Right atrium auricular region (tissue), 2 donors: Measurements from ENCODE around the gene RIPOR3. TPM values are rescaled to one million over a fixed set of nuclear protein-coding genes. Genes with fewer than 3 reads are reported as not detected.
"Not testable (repeated sequence)": the region's sequence is repeated elsewhere in the genome, so short reads cannot be mapped to it uniquely, and the experiment has no call there.

Source experiments
- DNase-seq: peaks from one replicate; pipeline ENCODE4 v3.0.0-alpha.2; 2019; ENCODE audit warnings: low spot score
- H3K27ac ChIP-seq, 2 donors: fragments of 200-600 bp; sonication (generic); 1 replicate in 1 of 2; 2 replicates in 1 of 2; pipeline ENCODE4 v1.5.1; 2016 to 2019
- H3K27me3 ChIP-seq, 2 donors: fragments of 200-600 bp; sonication (generic); one replicate each; pipeline versions ENCODE4 v1.5.1 to v1.6.0; 2017 to 2019
- H3K36me3 ChIP-seq: fragments of 200-600 bp; sonication (generic); one replicate; pipeline ENCODE4 v1.5.1; 2016
- H3K4me1 ChIP-seq, 2 donors: fragments of 200-600 bp; sonication (generic); one replicate each; pipeline versions ENCODE4 v1.5.1 to v1.6.0; 2017 to 2019
- H3K4me3 ChIP-seq, 2 donors: fragments of 200-600 bp; sonication (generic); 1 replicate in 1 of 2; 2 replicates in 1 of 2; pipeline ENCODE4 v1.5.1; 2017 to 2019; ENCODE audit warnings: mild to moderate bottlenecking in 1 of 2, moderate library complexity in 1 of 2
- H3K9me3 ChIP-seq, 2 donors: fragments of 200-600 bp; sonication (generic); one replicate each; pipeline ENCODE4 v1.5.1; 2019
- CTCF ChIP-seq, 2 donors: fragments of 200-600 bp; sonication (generic); IDR thresholded peaks; one replicate each; pipeline ENCODE4 v1.5.1; 2019; ENCODE audit warnings: antibody characterized with exemption in 2 of 2
- total RNA-seq, 2 donors: library from RNA; depleted of rRNA; stranded (reverse); fragments of >200 nt; gene quantifications; one replicate each; pipeline ENCODE4 v1.1.0, GENCODE V29; 2016

The RIPOR3 gene
- total RNA-seq, 2 donors from 2014 or later = 2.9 to 4.7 TPM

DNA sequence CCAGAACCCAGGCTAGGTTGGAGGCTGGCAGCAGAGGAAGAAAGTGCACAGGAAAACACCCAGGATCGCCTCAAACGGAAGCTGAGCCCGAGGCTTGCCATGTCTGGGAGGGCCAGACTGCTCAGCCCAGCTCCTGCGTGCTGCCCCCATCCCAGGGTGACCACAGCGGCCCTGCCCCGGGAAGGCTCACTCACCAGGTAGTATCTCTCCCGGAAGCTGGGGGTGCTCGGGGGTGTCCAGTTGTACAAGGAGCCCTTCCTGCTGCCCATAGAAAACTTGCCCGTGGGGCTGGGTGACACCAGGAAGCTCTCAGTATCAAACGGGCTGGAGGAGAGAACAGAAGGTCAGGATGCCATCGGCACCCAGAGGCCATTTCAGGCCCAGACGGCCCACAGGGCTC lies 86.9 kb downstream of the RIPOR3 start:
- TF ChIP-seq CTCF (IDR thresholded peaks at IDR 0.05) = no peak
- Histone ChIP-seq H3K27ac (no peak overlapping the region), H3K9me3 (no peaks in the 10 kb centered on the region), H3K4me1 (no peaks in the 10 kb centered on the region), H3K27me3 (no peaks in the 10 kb centered on the region), H3K4me3 (no peak overlapping the region), H3K36me3 (no peaks in the 10 kb centered on the region)
- no peak for DNase-seq

DNA sequence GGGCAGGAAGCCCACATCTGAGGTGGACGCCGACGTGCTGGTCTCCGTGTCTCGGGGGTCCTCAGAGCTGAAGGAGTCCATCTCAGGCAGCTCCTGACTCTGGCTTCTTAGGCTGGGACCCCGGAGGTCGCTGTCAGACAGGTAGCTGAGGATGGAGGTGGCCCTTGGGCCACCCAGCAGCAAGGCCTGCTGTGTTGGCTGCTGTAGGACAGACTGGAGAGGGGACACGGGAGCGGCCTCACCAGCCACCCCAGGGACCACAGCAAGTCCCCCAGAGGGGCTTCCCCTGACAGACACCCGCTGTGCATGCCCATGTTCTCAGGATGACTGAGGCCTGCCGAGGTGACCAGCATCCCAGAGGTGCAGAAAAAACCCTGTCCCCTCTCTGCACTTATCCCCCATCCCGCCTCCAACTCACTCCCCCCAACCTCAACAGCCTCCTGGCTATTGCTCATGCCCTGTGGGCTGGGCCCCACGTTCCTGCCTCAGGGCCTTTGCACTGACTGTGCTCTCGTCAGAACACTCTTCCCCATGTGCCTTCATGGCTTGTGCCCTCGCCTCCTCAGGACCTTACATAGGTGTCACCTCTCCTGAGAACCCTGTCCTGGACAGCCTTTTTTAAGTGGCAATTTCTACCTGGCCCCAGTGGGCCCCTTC lies 88.8 kb downstream of the RIPOR3 start:
- no peak for TF ChIP-seq CTCF (IDR thresholded peaks at IDR 0.05)
- H3K27ac ChIP-seq = no peak overlapping the region
- H3K4me1 ChIP-seq = no peaks in the 10 kb centered on the region
- H3K9me3 ChIP-seq = no peaks in the 10 kb centered on the region
- no peak overlapping the region for H3K4me3 ChIP-seq
- no peaks in the 10 kb centered on the region for H3K27me3 ChIP-seq
- H3K36me3 ChIP-seq = no peaks in the 10 kb centered on the region
- no peak for DNase-seq

DNA sequence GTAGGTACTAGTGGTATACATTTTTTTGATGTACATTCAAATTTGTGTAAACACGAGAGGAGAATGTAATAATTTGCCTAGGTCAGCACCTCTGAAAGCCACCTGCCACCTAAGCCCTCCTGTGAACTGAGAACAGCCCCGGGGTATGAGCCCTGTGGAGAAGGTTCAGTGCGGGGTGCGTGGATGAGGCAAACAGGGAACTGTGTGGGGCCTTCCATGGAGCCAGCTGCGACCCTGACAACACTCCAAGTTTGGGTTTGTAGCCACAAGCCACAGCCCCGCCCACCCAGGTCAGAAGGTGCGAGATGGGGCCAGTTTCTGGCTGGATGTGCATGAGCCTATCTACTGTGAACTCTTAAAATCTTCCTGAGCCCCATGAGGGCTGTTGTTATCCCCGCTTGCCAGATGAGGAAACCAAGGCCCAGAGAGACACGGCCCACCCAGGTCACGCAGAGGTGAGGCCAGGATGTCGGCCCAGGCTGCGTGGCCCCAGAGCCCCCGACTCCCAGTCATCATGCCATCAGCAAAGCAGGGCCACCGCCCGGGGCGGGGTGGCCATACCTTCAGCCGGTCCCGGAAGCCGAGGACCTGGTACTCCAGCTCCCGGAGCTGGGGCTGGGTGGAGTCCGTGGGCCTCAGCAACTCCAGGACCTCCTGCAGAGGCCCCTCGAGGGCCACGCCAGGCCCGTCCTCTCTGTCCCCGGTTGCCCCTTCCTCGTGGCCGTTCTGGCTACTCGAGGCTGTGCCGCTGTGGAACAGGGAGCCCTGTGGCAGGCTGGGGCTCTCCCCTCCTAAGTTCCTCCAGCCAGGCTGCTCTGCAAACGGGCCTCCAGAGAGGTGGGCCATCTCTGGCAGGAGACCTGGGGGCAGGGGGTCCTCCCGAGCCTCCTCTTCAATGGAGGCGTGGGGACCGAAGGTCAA lies 89.6 kb downstream of the RIPOR3 start:
- no peak for TF ChIP-seq CTCF (IDR thresholded peaks at IDR 0.05)
- no peak for DNase-seq
- no peak overlapping the region for H3K4me3 ChIP-seq
- H3K36me3 ChIP-seq = no peaks in the 10 kb centered on the region
- H3K27ac ChIP-seq = no peak overlapping the region
- H3K9me3 ChIP-seq = no peaks in the 10 kb centered on the region
- no peaks in the 10 kb centered on the region for H3K27me3 ChIP-seq
- H3K4me1 ChIP-seq = no peaks in the 10 kb centered on the region

GRCh38 chr20:50600281-50600895 lies 91.0 kb downstream of the RIPOR3 start:
- Histone ChIP-seq H3K27ac (no peak overlapping the region), H3K9me3 (no peaks in the 10 kb centered on the region), H3K27me3 (no peaks in the 10 kb centered on the region), H3K36me3 (no peaks in the 10 kb centered on the region), H3K4me1 (peaks cover 0 to 13% of the 10 kb centered on the region in 2 donors), H3K4me3 (no peak overlapping the region)
- no peak for DNase-seq
- TF ChIP-seq CTCF (IDR thresholded peaks at IDR 0.05) = no peak

DNA sequence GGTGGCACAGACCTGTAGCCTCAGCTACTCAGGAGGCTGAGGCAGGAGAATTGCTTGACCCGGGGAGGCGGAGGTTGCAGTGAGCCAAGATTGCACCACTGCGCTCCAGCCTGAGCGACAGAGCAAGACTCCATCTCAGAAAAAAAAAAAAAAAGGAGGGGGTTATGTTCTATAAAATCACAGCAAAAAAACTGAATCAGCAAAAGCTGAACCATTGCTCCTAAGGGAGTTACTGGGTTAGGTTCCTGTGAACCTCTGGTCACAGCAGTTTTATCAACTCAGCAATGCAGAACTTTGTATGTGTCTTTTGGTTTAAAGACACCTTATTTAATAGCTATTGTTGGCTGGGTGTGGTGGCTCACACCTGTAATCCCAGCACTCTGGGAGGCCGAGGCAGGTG lies 92.6 kb downstream of the RIPOR3 start:
- peaks cover 0 to 20% of the 10 kb centered on the region in 2 donors for H3K4me1 ChIP-seq
- not testable (repeated sequence) for H3K36me3 ChIP-seq, H3K27me3 ChIP-seq, H3K27ac ChIP-seq, DNase-seq, H3K4me3 ChIP-seq, H3K9me3 ChIP-seq

DNA sequence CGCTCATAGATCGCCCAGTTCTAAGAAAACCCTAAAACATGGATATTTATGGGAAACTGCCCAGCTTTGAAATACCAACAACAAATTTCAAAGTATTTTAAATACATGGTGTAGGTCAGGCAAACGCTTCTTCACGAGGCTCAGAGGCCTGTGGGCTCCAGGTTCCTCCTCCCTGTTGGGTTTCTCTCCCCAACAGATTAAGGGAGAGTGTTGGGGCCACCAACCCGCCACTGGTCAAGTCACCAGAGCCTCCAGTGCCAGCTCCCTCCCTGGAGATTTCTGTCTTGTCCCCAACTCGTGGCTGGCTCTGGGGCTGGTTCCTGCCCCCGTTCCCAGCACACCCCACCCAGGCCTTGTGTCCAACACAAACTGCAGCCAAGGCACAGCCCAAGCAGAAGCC lies 93.3 kb downstream of the RIPOR3 start:
- Histone ChIP-seq H3K4me3 (no peak overlapping the region), H3K27me3 (no peaks in the 10 kb centered on the region), H3K27ac (no peak overlapping the region), H3K9me3 (no peaks in the 10 kb centered on the region), H3K4me1 (peaks cover 0 to 25% of the 10 kb centered on the region in 2 donors), H3K36me3 (no peaks in the 10 kb centered on the region)
- no peak for DNase-seq
- TF ChIP-seq CTCF (IDR thresholded peaks at IDR 0.05) = no peak
